ENCODE measurements around the gene PVRIG. TPM values are rescaled to one million over a fixed set of nuclear protein-coding genes. Genes with fewer than 3 reads are reported as not detected.
"Not testable (repeated sequence)": the region's sequence is repeated elsewhere in the genome, so short reads cannot be mapped to it uniquely, and the experiment has no call there.

PVRIG gene
- polyA plus RNA-seq (ENCODE audit: insufficient read length in 4 of 4): 10 to 100 TPM in 1 of 4 donors, 1 to 10 TPM in 3; 1.7 to 12.5 (median 5.0) TPM

- not testable (repeated sequence) for DNase-seq (ENCODE audit: low read depth in 4 of 4, low spot score in 2 of 4)
Measured at GRCh38 chr7:100219801-100220585, at the start of gene PVRIG. Gene PVRIG, plus strand, starts transcription at chr7:100219949. Its CDS starts 22 bp downstream, at chr7:100219971.

- DNase-seq (ENCODE audit: low read depth in 4 of 4, low spot score in 2 of 4): no peak
Measured at GRCh38 chr7:100170101-100170897, 49.5 kb upstream of the PVRIG start.

- DNase-seq (ENCODE audit: low read depth in 4 of 4, low spot score in 2 of 4): no peak
Measured at GRCh38 chr7:100171087-100171681, 48.6 kb upstream of the PVRIG start.

DNA sequence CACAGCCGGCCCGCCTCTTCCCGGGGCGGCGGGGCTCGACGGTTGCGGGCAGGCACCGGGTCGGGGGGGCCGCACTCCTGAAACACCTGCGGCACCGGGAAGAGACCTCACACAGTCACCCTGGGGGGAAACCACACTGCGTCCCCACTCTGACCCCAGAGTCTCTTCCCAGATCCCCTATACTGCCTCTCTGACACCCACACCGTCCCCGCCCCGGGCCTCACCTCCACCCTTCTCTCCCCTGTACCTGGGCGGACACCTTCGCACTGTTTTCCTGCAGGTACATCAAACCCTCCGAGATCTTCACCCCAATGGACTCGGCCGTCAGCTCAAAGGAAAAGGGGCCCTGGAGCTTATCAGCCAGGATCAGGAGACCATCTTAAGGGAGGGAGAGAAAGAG lies 47.9 kb upstream of the PVRIG start:
- no peak for DNase-seq (ENCODE audit: low read depth in 4 of 4, low spot score in 2 of 4)

GRCh38 chr7:100173806-100174495 lies 45.8 kb upstream of the PVRIG start:
- no peak for DNase-seq (ENCODE audit: low read depth in 4 of 4, low spot score in 2 of 4)

DNA sequence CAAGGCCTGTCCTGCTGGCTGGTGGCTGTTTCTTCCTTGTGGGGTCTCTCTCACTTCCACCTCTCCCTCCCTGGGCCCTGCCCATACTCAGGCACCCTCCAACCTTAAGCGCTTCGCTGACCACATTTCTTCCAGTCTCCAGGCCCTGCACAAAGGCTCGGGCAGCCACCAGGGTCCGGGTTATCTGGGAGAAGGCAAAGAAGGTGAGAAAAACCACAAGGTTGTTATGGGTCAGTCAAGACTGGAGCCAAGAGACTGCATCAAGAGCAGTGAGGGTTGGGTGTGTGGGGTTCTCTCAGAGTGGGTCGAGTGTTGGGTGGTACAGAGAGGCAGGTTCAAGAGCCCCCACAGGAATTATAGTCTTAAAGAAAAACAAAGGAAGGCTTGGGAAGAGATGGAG lies 45.2 kb upstream of the PVRIG start:
- no peak for DNase-seq (ENCODE audit: low read depth in 4 of 4, low spot score in 2 of 4)

DNA sequence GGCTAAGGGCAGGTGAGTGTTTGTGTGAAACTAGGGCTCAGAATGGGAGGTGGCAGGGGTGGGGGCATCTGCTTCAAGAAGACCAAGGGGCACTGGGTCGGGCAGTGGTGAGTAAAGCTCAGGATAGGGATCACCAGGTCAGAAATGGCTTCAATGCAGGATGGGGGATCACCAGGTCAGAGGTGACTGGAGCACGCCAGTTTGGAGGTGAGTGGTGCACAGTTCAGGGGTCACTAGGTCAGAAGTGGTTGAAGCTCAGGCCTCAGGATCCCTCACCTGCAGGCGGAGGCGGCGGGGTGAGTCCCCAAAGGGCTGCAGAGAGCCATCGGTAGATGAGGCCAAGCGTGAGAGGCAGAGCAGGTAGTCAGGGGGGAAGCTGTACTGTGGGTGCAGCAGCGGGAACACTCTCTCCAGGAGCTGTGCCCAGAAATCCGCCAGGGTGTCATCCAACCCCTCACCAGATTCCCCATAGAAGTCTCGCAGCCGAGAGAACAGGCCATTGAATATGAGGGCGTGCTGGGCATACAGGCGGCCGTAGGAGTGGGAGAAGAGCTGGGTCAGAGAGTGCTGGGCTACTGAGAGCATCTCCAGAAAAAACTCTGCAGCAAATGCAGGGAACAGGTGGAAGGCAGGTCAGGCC lies 44.3 kb upstream of the PVRIG start:
- DNase-seq (ENCODE audit: low read depth in 4 of 4, low spot score in 2 of 4): no peak

- DNase-seq (ENCODE audit: low read depth in 4 of 4, low spot score in 2 of 4): no peak
Measured at GRCh38 chr7:100176096-100177044, 43.4 kb upstream of the PVRIG start.

DNA sequence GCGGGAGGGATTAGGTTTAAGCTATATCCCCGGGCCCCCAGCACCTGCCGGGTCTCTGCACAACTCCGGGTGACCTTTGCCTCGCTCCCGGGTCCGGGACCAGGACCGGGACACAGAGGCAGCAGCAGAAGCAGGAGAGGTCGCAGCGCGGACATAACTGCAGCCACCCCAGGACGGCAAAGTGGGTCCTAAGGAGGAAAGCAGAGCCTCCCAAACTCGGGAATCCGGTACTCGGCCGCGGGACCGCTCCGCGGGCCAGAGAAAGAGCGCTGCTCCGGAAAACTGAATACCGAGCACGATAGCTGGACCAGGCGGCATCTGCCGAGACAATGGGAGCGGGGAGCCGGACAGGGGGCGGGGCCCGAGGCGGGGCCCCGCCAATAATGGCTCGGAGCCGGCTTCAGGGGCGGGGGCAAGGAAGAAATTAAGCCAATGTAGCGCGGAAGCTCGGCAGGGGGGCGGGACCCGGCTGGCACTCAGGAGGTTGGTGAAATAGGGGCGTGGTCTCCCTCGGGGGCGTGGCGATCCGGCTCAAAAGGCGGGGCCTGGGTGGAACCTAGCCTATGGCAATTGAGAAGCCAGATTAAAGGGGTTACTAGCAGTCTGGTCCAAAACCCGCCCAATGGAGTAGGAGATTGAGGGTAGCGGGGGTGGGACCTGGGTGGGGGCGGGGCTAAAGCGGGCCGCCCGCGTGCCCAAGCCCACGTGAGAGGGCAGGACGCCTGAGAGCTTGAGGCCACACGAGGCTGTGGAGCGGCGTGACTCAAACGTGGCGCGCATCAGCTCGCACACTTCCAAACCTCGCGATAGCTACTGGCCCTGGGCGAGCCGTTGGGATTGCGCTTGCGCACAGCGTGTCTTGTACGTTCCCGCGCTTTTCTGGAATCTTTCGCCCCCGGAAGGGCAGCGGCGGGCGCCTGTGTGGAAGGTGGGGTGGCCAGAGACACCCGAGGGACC lies 42.4 kb upstream of the PVRIG start, which contains the start of the genes GPC2 and STAG3:
TSS of gene GPC2 (minus strand) at position 337 of the 957 bp plus-strand sequence. CDS start at position 155, 182 bp downstream.
TSS of gene STAG3 (plus strand) at position 874 of the 957 bp plus-strand sequence. CDS start 2,639 bp downstream, outside the sequence.
- DNase-seq (ENCODE audit: low read depth in 4 of 4, low spot score in 2 of 4): peak; percentile 75 to 92 (median 90)

- not testable (repeated sequence) for DNase-seq (ENCODE audit: low read depth in 4 of 4, low spot score in 2 of 4)
Measured at GRCh38 chr7:100180084-100180483, 39.7 kb upstream of the PVRIG start.

DNA sequence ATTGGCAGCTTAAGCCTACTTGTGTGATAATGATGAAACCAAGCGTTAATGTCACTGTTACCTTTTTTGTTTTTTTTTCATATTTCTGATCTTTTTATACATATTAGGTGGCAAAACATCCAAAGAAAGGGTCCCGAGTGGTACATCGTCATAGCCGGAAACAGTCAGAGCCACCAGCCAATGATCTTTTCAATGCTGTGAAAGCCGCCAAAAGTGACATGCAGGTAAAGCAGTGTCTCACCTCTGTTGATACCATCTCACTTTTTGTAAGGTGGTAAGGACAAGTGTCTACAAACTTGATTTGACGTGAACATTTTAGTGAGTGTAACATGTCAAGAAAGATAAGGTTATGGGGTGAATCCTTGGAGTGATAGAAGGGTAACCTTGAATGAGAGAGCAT lies 37.1 kb upstream of the PVRIG start:
- DNase-seq (ENCODE audit: low read depth in 4 of 4, low spot score in 2 of 4): not testable (repeated sequence)

DNA sequence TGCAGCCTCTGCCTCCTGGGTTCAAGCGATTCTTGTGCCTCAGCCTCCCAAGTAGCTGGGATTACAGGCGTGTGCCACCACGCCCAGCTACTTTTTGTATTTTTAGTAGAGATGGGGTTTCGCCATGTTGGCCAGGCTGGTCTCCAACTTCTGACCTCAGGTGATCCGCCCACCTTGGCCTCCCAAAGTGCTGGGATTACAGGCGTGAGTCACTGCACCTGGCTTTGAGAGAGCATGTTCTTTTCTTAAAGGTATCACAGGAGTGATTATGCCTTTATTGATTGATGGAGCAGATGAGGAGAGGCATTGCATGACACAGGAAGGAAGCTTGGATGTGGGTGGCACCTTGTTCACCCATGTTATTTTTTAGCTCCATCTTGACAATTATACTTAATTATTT lies 36.7 kb upstream of the PVRIG start:
- DNase-seq (ENCODE audit: low read depth in 4 of 4, low spot score in 2 of 4): not testable (repeated sequence)

GRCh38 chr7:100185726-100186125 lies 34.0 kb upstream of the PVRIG start:
- DNase-seq (ENCODE audit: low read depth in 4 of 4, low spot score in 2 of 4): no peak

- DNase-seq (ENCODE audit: low read depth in 4 of 4, low spot score in 2 of 4): no peak
Measured at GRCh38 chr7:100189061-100189460, 30.7 kb upstream of the PVRIG start.

DNA sequence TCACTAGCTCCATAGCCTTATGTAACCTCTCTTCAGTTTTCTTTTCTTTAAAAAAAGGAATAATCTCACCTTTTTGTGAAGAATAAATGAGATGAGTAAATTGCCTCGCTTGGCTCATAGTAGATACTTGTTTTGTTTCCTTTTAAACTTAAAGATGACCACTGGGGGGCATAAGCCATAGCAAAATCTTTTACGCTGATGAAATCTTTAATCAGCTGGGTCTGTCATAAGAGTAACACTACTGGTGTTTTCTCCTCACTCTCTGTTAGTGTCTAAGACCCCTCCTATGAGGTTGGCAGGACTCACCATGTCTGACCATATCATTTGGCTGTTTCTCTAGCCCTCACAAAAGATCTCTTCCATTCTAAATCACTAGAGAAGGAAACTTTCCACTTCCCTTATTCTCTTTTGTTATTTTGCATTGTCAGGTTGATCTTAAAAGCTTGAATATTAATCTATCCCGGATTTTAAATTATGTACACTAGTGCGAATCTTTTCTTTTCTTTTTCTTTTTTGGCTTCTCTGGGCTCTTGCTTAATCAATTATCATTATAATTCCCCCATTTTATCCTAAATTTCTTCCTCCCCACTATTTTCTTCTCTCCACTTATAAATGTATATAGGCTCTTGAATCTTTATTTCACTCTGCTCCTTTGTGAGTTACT lies 29.6 kb upstream of the PVRIG start:
- no peak for DNase-seq (ENCODE audit: low read depth in 4 of 4, low spot score in 2 of 4)

DNA sequence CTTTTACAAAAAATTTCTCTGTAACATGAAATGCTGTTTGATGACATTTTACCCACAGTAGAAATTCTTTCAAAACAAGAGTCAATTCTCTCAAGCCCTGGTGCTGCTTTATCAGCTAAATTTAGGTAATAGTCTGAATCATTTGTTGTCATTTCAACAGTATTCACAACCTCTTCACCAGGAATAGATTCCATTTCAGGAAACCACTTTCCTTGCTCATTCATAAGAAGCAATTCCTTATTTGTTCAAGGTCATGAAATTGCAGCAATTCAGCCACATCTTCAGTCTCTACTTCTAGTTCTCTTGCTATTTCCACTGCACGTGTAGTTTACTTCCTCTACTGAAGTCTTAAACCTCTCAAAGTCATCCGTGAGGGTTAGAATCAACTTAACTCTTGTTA lies 28.0 kb upstream of the PVRIG start:
- DNase-seq (ENCODE audit: low read depth in 4 of 4, low spot score in 2 of 4): no peak

- DNase-seq (ENCODE audit: low read depth in 4 of 4, low spot score in 2 of 4): not testable (repeated sequence)
Measured at GRCh38 chr7:100192281-100192862, 27.4 kb upstream of the PVRIG start.
